CD4-positive, alpha-beta T cell (primary cell): ENCODE data around the gene LAG3. TPM values are rescaled to one million over a fixed set of nuclear protein-coding genes. Genes with fewer than 3 reads are reported as not detected.

Experiments used
- ATAC-seq: fragments of 200-7000 bp; cut with Tn5 transposase; one replicate; pipeline ENCODE4 v1.10.0; 2022; ENCODE audit warnings: mild to moderate bottlenecking; ENCODE audit not compliant: poor library complexity
- CTCF ChIA-PET: fragments of 350-600 bp; sonication (Branson Sonifier 250); formaldehyde crosslinking; loops from one replicate; lab custom pipeline; 2021; ENCODE audit warnings: antibody characterized with exemption, inconsistent platforms; lab: Charles Lee
- POLR2A ChIA-PET: fragments of 350-600 bp; sonication (Branson Sonifier 250); formaldehyde crosslinking; loops from one replicate; lab custom pipeline; 2021; ENCODE audit warnings: antibody characterized with exemption, inconsistent platforms; lab: Charles Lee
- DNase-seq, 14 experiments: peaks; one replicate each; pipeline ENCODE4 v3.0.0-alpha.2; 2013 to 2020; ENCODE audit warnings: mixed read lengths in 2 of 14
- H3K27ac ChIP-seq, 2 donors: one replicate each; pipeline versions ENCODE4 v1.5.1 to v1.7.0; 2013; ENCODE audit warnings: low read length in 2 of 2, low read depth in 1 of 2, mild to moderate bottlenecking in 1 of 2
- H3K27me3 ChIP-seq, 2 experiments: 1 replicate in 1 of 2; 2 replicates in 1 of 2; pipeline versions ENCODE4 v1.6.1 to v1.7.0; 2013; ENCODE audit warnings: low read length in 2 of 2, control low read depth in 1 of 2, mild to moderate bottlenecking in 1 of 2, moderate library complexity in 1 of 2; ENCODE audit not compliant: insufficient read depth in 2 of 2, control insufficient read depth in 1 of 2
- H3K36me3 ChIP-seq: one replicate; pipeline ENCODE4 v1.6.1; 2013; ENCODE audit warnings: low read length, control low read depth; ENCODE audit not compliant: insufficient read depth
- H3K4me1 ChIP-seq: one replicate; pipeline ENCODE4 v1.6.1; 2013; ENCODE audit warnings: low read length, control low read depth; ENCODE audit not compliant: insufficient read depth
- H3K4me3 ChIP-seq: one replicate; pipeline ENCODE4 v1.5.1; 2013; ENCODE audit warnings: mild to moderate bottlenecking, low read length, moderate library complexity
- H3K9me3 ChIP-seq, 2 experiments: 1 replicate in 1 of 2; 2 replicates in 1 of 2; pipeline versions ENCODE4 v1.6.1 to v1.7.0; 2013; ENCODE audit warnings: low read length in 2 of 2, mild to moderate bottlenecking in 2 of 2, control low read depth in 1 of 2, moderate library complexity in 1 of 2; ENCODE audit not compliant: control insufficient read depth in 1 of 2, insufficient read depth in 1 of 2
- H3K27ac Mint-ChIP-seq: one replicate; pipeline ENCODE4 v1.8.0; 2020; ENCODE audit warnings: mixed read lengths
- H3K27me3 Mint-ChIP-seq: one replicate; pipeline ENCODE4 v1.8.0; 2021; ENCODE audit warnings: mixed read lengths
- H3K36me3 Mint-ChIP-seq: one replicate; pipeline ENCODE4 v1.8.0; 2021; ENCODE audit warnings: low read depth, mixed read lengths
- H3K4me1 Mint-ChIP-seq: one replicate; pipeline ENCODE4 v1.8.0; 2021; ENCODE audit warnings: low read depth, mixed read lengths
- H3K4me3 Mint-ChIP-seq: one replicate; pipeline ENCODE4 v1.8.0; 2020; ENCODE audit warnings: mild to moderate bottlenecking, mixed read lengths
- H3K9me3 Mint-ChIP-seq: one replicate; pipeline ENCODE4 v1.8.0; 2020; ENCODE audit warnings: mixed read lengths
- CTCF ChIP-seq: fragments of 200-600 bp; IDR thresholded peaks from one replicate; pipeline ENCODE4 v1.8.0; 2022; ENCODE audit warnings: antibody characterized with exemption, mild to moderate bottlenecking
- intact Hi-C, 2 experiments: fragments of 100-400 bp; cut with DNase I in 1 of 2; cut with micrococcal nuclease in 1 of 2; formaldehyde crosslinking; loops; one replicate each; pipeline versions ENCODE4 v1.15.1 to v1.9.0; 2023 to 2025; cut with DNase I, micrococcal nuclease
- total RNA-seq, 174 experiments: library from RNA in 2 of 174; stranded (reverse) in 2 of 174; gene quantifications; one replicate each; pipeline ENCODE4 v1.2.3 and lab custom pipeline; 2021 to 2026

The LAG3 gene
- total RNA-seq, 2 experiments from 2014 or later, result 0.82 to 1.4 TPM

DNA sequence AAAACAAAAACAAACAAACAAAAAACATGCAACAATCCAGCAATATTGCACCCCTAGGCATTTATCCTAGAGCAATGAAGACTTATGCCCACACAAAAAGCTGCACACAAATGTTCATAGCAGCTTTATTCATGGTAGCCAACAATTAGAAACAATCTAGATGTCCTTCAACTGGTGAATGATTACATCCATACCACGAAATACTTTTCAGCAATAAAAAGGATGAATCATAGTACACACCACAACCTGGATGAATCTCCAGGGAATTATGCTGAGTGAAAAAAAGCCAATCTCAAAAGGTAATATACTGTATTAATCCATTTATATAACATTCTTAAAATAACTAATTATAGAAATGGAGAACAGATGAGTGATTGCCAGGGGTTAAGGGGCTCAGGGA lies 34.9 kb downstream of the LAG3 start:
- H3K36me3 Mint-ChIP-seq, result peaks cover 74% of the 10 kb centered on the region
- H3K4me1 ChIP-seq, result peaks cover 6% of the 10 kb centered on the region
- H3K9me3 Mint-ChIP-seq, result no peaks in the 10 kb centered on the region
- H3K9me3 ChIP-seq, result no peaks in the 10 kb centered on the region
- ATAC-seq, result no peak
- no peak overlapping the region for H3K4me3 ChIP-seq
- intact Hi-C loops, result no loop called here
- peaks cover 29% of the 10 kb centered on the region for H3K4me1 Mint-ChIP-seq
- no peak for DNase-seq
- no peaks in the 10 kb centered on the region for H3K27me3 ChIP-seq
- H3K36me3 ChIP-seq, result peaks cover 52% of the 10 kb centered on the region
- no peak overlapping the region for H3K27ac Mint-ChIP-seq
- no peaks in the 10 kb centered on the region for H3K27me3 Mint-ChIP-seq
- POLR2A ChIA-PET, result no interaction called here
- TF ChIP-seq CTCF, result no peak
- no peak overlapping the region for H3K27ac ChIP-seq
- no peak overlapping the region for H3K4me3 Mint-ChIP-seq
- CTCF ChIA-PET, result no interaction called here

DNA sequence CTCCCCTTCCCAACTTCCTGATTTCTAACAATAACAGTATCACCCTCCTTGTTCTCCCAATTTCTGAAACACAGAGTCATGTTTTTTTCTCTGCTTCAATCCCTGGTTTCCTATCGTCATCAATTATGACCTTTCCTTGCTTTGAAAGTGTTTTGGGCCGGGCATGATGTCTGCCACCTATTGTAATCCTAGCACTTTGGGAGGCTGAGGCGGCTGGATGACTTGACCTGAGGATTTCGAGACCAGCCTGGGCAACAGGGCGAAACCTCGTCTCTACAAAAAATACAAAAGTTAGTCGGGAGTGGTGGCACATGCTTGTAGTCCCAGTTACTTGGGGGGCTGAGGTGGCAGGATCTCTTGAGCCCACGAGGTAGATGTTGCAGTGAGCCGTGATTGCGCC lies 36.7 kb downstream of the LAG3 start:
- Histone ChIP-seq H3K9me3 (no peaks in the 10 kb centered on the region), H3K27me3 (no peaks in the 10 kb centered on the region), H3K4me1 (peaks cover 8% of the 10 kb centered on the region), H3K36me3 (peaks cover 43% of the 10 kb centered on the region), H3K27ac (no peak overlapping the region), H3K4me3 (no peak overlapping the region)
- DNase-seq (peak in 1 of 14 experiments; percentile 1), ATAC-seq (no peak)
- intact Hi-C loops, result loop anchor here in 1 of 2 experiments (2.0 kb wide), 1 partner anchor 16 kb away; no protein-coding TSS in a partner anchor
- Mint-ChIP-seq H3K27ac (peak overlapping the region; percentile 13), H3K9me3 (no peaks in the 10 kb centered on the region), H3K4me3 (no peak overlapping the region), H3K27me3 (no peaks in the 10 kb centered on the region), H3K4me1 (peaks cover 27% of the 10 kb centered on the region), H3K36me3 (peaks cover 67% of the 10 kb centered on the region)
- CTCF ChIA-PET, result interaction anchor here (0.7 to 1.0 kb wide), 3 partner anchors 26 to 155 kb away, joined by 3 to 5 read pairs (median 4); no protein-coding TSS in a partner anchor
- POLR2A ChIA-PET, result interaction anchor here (0.7 to 1.2 kb wide), 2 partner anchors 20 to 55 kb away, joined by 3 read pairs; partner anchors contain the start of gene CD4
- TF ChIP-seq CTCF, result no peak

GRCh38 chr12:6810758-6811157 lies 38.4 kb downstream of the LAG3 start:
- H3K27ac ChIP-seq, result no peak overlapping the region
- H3K9me3 ChIP-seq, result no peaks in the 10 kb centered on the region
- Mint-ChIP-seq H3K9me3 (no peaks in the 10 kb centered on the region), H3K27ac (peak overlapping the region; percentile 53), H3K4me3 (peak overlapping the region; percentile 7), H3K4me1 (peaks cover 24% of the 10 kb centered on the region), H3K27me3 (no peaks in the 10 kb centered on the region), H3K36me3 (peaks cover 68% of the 10 kb centered on the region)
- no peaks in the 10 kb centered on the region for H3K27me3 ChIP-seq
- intact Hi-C loops, result no loop called here
- H3K4me3 ChIP-seq, result no peak overlapping the region
- peaks cover 51% of the 10 kb centered on the region for H3K36me3 ChIP-seq
- H3K4me1 ChIP-seq, result peaks cover 8% of the 10 kb centered on the region
- no peak for TF ChIP-seq CTCF
- DNase-seq, result no peak
- peak; percentile 17 for ATAC-seq
- CTCF ChIA-PET, result interaction anchor here (1.1 kb wide), 1 partner anchor 18 kb away, joined by 3 read pairs; no protein-coding TSS in a partner anchor
- POLR2A ChIA-PET, result interaction anchor here (0.6 to 1.9 kb wide), 6 partner anchors 10 to 45 kb away, joined by 3 to 6 read pairs (median 3); partner anchors contain the start of genes CD4 and PTMS
